Retinal pigment epithelial cell (primary cell): ENCODE measurements around the gene LAMA4.
A peak's percentile ranks its signal among the peaks of the same experiment; 100 is the strongest.

Experiments
- DNase-seq: peaks from one replicate; pipeline ENCODE4 v3.0.0-alpha.2; 2010; ENCODE audit warnings: low read depth
- H3K4me3 ChIP-seq: 2 replicates; pipeline ENCODE4 v1.5.1; 2011; ENCODE audit warnings: mild to moderate bottlenecking, low read length, control low read depth, moderate library complexity
- TF ChIP-seq, protein P1 (sequence below): conservative IDR thresholded peaks from 2 replicates; pipeline ENCODE4 v1.5.1; 2011; ENCODE audit warnings: low read depth, low read length, control low read depth, inconsistent platforms

The LAMA4 gene

DNA sequence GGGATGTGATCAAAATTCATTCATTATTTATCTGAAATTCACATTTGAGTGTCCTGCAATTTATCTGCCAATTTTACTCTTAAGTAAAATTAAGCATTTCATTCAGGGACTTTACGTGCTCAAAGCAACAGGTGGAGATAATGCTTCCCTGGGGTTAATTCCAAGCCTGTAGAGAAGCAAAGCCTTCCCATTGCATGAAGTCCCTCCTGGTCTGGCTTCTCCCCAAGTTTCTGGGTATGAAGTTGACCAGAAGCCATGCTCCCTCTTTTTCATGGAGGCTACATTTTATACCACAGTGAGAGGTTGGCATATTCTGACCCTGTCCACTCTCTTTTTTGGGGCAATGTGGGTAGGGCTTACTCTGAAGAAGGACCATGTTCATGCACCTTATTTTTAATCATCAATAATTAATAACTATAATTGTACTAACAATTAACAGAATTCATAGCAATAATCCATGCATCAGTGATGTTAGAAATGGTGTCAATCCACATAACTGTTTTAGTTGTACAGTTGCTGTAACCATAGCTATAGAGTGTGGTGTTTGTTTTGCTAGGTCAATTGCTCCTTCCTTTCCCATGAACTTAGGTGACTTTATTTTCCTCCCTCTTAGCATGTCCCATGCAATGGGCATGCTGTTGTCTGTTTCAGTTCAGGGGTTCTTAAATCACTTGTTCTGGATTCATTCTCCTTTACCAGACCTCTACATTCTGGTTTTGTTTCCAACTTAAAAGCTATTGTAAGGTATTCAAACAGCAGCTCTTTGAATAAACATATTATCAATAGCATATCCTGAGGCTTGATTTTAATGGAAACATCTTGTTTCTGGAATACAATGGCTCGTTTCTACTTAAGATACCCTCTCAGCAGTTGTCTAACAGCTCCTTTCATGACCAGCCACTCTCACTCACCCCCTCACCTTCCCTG is 1.5 kb downstream of the LAMA4 start:
- peak overlapping the region; percentile 60 for H3K4me3 ChIP-seq
- TF ChIP-seq, protein P1, sequence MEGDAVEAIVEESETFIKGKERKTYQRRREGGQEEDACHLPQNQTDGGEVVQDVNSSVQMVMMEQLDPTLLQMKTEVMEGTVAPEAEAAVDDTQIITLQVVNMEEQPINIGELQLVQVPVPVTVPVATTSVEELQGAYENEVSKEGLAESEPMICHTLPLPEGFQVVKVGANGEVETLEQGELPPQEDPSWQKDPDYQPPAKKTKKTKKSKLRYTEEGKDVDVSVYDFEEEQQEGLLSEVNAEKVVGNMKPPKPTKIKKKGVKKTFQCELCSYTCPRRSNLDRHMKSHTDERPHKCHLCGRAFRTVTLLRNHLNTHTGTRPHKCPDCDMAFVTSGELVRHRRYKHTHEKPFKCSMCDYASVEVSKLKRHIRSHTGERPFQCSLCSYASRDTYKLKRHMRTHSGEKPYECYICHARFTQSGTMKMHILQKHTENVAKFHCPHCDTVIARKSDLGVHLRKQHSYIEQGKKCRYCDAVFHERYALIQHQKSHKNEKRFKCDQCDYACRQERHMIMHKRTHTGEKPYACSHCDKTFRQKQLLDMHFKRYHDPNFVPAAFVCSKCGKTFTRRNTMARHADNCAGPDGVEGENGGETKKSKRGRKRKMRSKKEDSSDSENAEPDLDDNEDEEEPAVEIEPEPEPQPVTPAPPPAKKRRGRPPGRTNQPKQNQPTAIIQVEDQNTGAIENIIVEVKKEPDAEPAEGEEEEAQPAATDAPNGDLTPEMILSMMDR = no peak
- no peak for DNase-seq

- TF ChIP-seq, protein P1 = no peak
- peak; percentile 56 for DNase-seq
- H3K4me3 ChIP-seq = no peak overlapping the region
These were observed 3.0 kb downstream of the LAMA4 start for GRCh38 chr6:112251171-112251875.

DNA sequence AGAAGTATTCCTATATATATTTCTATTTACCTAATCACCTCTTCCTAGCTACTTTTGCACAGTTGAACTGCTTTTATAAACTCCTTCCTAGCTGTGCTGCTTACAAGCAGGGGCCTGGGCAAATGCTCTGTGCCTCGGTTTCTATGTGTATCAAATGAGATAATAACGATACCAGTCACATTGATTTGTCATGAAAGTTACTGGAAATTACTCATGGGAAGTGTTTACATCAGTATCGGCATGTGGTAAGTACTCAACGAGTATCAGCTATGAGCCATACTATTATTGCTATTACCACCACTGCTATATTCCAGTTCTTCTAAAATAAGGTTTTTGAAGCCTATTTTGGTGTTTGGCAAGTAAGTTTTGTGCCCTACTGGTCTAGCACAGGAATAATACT is 4.9 kb downstream of the LAMA4 start:
- TF ChIP-seq, protein P1 = no peak
- no peak overlapping the region for H3K4me3 ChIP-seq
- no peak for DNase-seq

GRCh38 chr6:112247275-112247674 is 7.1 kb downstream of the LAMA4 start:
- DNase-seq = no peak
- TF ChIP-seq, protein P1 = no peak
- H3K4me3 ChIP-seq = no peak overlapping the region

GRCh38 chr6:112245511-112246203 is 8.7 kb downstream of the LAMA4 start:
- TF ChIP-seq, protein P1 = no peak
- no peak for DNase-seq
- H3K4me3 ChIP-seq = no peak overlapping the region

DNA sequence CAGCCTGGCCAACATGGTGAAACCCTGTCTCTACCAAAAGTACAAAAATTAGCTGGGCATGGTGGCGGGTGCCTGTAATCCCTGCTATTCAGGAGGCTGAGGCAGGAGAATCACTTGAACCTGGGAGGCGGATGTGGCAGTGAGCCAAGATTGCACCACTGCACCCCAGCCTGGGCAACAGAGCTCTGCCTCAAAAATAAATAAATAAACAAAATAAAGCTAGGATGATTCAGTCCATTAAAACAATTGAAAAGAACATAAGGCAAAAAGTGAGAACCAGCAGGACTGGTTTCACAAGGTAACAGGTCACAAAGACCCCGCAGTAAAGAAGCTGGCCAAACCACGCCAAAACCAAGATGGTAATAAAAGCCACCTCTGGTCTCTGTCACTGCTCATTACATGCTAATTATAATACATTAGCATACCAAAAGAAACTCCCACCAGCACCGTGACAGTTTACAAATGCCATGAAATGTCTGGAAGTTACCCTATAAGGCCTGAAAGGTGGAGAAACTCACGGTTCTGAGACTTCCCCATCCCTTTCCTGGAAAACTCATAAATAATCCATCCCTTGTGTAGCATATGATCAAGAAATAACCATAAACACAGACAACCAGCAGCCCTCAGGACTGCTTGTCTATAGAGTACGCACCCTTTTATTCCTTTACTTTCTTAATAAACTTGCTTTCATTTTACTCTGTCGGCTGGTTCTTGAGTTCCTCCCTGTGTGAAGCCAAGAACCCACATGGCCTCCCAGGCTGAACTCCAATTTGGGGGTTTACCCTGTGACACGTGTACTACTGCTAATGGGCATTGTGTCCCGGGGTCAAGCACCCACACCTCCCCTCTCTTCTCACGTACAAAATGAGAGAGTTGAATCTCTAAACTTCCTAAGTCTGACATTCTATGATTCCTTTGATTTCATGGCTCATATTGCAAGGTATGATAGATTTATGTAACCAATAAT is 10.2 kb downstream of the LAMA4 start:
- no peak for DNase-seq
- no peak overlapping the region for H3K4me3 ChIP-seq

More for the DNA sequence above, 10.2 kb downstream of the LAMA4 start:
- TF ChIP-seq, protein P1 = no peak
